Peyer's patch (tissue), 4 donors: ENCODE results near the gene MYOC. TPM values are rescaled to one million over a fixed set of nuclear protein-coding genes. Genes with fewer than 3 reads are reported as not detected.
A peak's percentile ranks its signal among the peaks of the same experiment; 100 is the strongest.

Source experiments
- DNase-seq, 3 donors: peaks; one replicate each; pipeline ENCODE4 v3.0.0-alpha.2; 2017 to 2019
- H3K27ac ChIP-seq, 4 donors: fragments of 200-600 bp; sonication (generic); one replicate each; pipeline ENCODE4 v1.5.1; 2016 to 2019
- H3K27me3 ChIP-seq, 2 donors: fragments of 200-600 bp; sonication (generic); one replicate each; pipeline ENCODE4 v1.5.1; 2019
- H3K36me3 ChIP-seq, 3 donors: fragments of 200-600 bp; sonication (generic); one replicate each; pipeline ENCODE4 v1.5.1; 2016 to 2019
- H3K4me1 ChIP-seq, 4 donors: fragments of 200-600 bp; sonication (generic); one replicate each; pipeline ENCODE4 v1.5.1; 2016 to 2019
- H3K4me3 ChIP-seq, 4 donors: fragments of 200-600 bp; sonication (generic); 1 replicate in 3 of 4; 2 replicates in 1 of 4; pipeline ENCODE4 v1.5.1; 2016 to 2019; ENCODE audit warnings: mild to moderate bottlenecking in 1 of 4
- H3K9me3 ChIP-seq, 4 donors: fragments of 200-600 bp; sonication (generic); one replicate each; pipeline ENCODE4 v1.5.1; 2016 to 2019; ENCODE audit warnings: mild to moderate bottlenecking in 1 of 4
- CTCF ChIP-seq, 6 experiments: fragments of 450-650 bp in 4 of 6; fragments of 200-600 bp in 2 of 6; sonication (generic) in 1 of 6; IDR thresholded peaks; one replicate each; pipeline ENCODE4 v1.5.1; 2017 to 2019; ENCODE audit warnings: antibody characterized with exemption in 6 of 6, mild to moderate bottlenecking in 3 of 6, moderate library complexity in 1 of 6
- POLR2A ChIP-seq, 2 donors: fragments of 450-650 bp; IDR thresholded peaks; one replicate each; pipeline ENCODE4 v1.5.1; 2017; ENCODE audit warnings: antibody characterized with exemption in 2 of 2, mild to moderate bottlenecking in 2 of 2, moderate library complexity in 2 of 2
- total RNA-seq, 4 donors: library from RNA; depleted of rRNA; stranded (reverse); fragments of >200 nt; gene quantifications; one replicate each; pipeline ENCODE4 v1.1.0, GENCODE V29; 2016

The MYOC gene
- total RNA-seq, 4 donors from 2014 or later = 1.2 to 3.3 (median 1.5) TPM; not detected in 1

- H3K4me1 ChIP-seq = no peaks in the 10 kb centered on the region
- H3K9me3 ChIP-seq = no peaks in the 10 kb centered on the region
- DNase-seq = no peak
- no peak overlapping the region for H3K4me3 ChIP-seq
- H3K27ac ChIP-seq = peak overlapping the region in 1 of 4 donors; percentile 29
- no peaks in the 10 kb centered on the region for H3K27me3 ChIP-seq
- H3K36me3 ChIP-seq = no peaks in the 10 kb centered on the region
- TF ChIP-seq POLR2A (IDR thresholded peaks at IDR 0.05) (no peak), CTCF (IDR thresholded peaks at IDR 0.05) (no peak)
Observed at GRCh38 chr1:171674431-171675405, 22.2 kb upstream of the MYOC start.

GRCh38 chr1:171670739-171671138 is 18.3 kb upstream of the MYOC start:
- Histone ChIP-seq H3K27me3 (no peaks in the 10 kb centered on the region), H3K9me3 (no peaks in the 10 kb centered on the region), H3K36me3 (no peaks in the 10 kb centered on the region), H3K4me1 (no peaks in the 10 kb centered on the region), H3K4me3 (no peak overlapping the region), H3K27ac (no peak overlapping the region)
- no peak for TF ChIP-seq POLR2A (IDR thresholded peaks at IDR 0.05)
- TF ChIP-seq CTCF (IDR thresholded peaks at IDR 0.05) = no peak
- no peak for DNase-seq

GRCh38 chr1:171668372-171668771 is 15.9 kb upstream of the MYOC start:
- Histone ChIP-seq H3K27me3 (no peaks in the 10 kb centered on the region), H3K27ac (no peak overlapping the region), H3K4me3 (no peak overlapping the region), H3K36me3 (no peaks in the 10 kb centered on the region), H3K9me3 (no peaks in the 10 kb centered on the region), H3K4me1 (no peaks in the 10 kb centered on the region)
- no peak for DNase-seq
- TF ChIP-seq CTCF (IDR thresholded peaks at IDR 0.05) (no peak), POLR2A (IDR thresholded peaks at IDR 0.05) (no peak)

- DNase-seq = no peak
- H3K27me3 ChIP-seq = no peaks in the 10 kb centered on the region
- no peak overlapping the region for H3K4me3 ChIP-seq
- no peaks in the 10 kb centered on the region for H3K9me3 ChIP-seq
- no peak overlapping the region for H3K27ac ChIP-seq
- TF ChIP-seq POLR2A (IDR thresholded peaks at IDR 0.05) (no peak), CTCF (IDR thresholded peaks at IDR 0.05) (no peak)
- H3K4me1 ChIP-seq = no peaks in the 10 kb centered on the region
- H3K36me3 ChIP-seq = no peaks in the 10 kb centered on the region
Observed at GRCh38 chr1:171666114-171666769, 13.8 kb upstream of the MYOC start.

- Histone ChIP-seq H3K4me1 (no peaks in the 10 kb centered on the region), H3K4me3 (no peak overlapping the region), H3K9me3 (no peaks in the 10 kb centered on the region), H3K27me3 (no peaks in the 10 kb centered on the region), H3K27ac (no peak overlapping the region), H3K36me3 (no peaks in the 10 kb centered on the region)
- no peak for DNase-seq
- no peak for TF ChIP-seq CTCF (IDR thresholded peaks at IDR 0.05)
- TF ChIP-seq POLR2A (IDR thresholded peaks at IDR 0.05) = no peak
Observed at GRCh38 chr1:171664976-171665375, 12.5 kb upstream of the MYOC start.
